HUDEP-2 (cell line): ENCODE results near the gene BABAM2.

Experiments used
- DNase-seq, 76 experiments: peaks; one replicate each; lab custom pipeline; 2025; ENCODE audit not compliant: unreplicated experiment in 76 of 76; lab: John Stamatoyannopoulos, UW

The BABAM2 gene

DNA sequence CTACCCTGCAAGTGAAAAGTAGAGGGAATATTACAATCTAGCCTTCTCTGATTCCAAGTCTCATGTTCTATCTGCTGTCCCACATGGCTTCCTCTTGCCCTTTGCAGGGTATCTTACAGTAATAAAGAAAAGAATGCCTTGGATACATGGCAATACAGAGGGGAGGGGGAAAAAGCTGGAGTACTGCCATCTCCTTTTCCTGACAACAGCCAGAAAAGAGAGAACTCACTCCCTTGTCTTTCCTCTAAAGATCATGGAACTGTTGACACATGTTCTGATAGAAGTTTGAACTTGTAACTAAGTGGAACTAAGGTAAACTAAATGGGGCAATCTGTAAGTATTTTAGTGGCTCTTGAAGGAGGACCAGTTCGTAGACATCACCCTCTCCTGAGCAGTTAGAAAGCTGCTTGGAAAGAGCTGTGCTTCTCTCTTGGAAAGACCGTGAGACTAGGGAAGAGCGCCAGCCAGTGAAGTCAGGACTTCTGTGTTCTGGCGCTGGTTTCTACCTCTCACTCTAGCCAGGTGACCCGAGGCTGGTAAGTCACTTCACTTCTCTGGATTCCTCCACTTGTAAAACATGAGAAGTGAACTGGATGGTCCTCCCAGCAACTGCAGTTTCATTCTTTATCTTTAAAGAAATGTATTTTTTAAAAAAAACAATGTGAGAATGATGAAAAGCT lies 259.8 kb downstream of the BABAM2 start:
- no peak for DNase-seq

GRCh38 chr2:28150994-28151393 lies 260.5 kb downstream of the BABAM2 start:
- no peak for DNase-seq

DNA sequence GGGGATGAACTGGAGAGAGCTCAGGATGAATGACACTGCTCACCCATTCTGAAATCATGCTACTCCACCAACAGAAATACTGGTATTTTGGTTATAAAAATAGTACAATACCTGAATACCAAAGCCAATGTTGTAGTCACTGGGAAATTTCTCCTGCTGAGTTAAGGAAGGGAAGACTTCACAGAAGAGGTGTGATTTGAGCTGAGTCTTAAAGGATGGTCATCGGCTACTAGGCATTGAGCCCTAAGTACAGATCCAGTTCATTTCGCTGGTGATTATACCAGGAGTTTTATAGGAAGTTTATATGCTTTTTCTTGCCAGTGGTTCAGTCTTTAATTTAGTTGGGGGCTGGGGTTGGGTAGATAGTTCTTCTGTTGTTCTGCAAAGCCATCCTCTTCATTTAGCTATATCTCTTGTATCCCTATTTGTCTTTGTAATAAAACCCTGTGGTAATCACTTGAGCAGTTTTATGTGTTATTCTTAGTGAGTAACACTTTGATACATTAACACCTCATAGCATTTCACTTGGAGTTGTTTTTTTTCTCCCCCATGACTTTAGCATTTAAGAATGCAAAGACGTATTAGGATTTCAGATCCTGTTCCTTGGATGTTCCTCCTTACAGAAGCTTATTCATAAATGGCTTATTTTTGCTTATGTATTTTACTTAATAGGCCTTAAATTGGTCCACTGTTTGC lies 262.2 kb downstream of the BABAM2 start:
- DNase-seq = no peak

DNA sequence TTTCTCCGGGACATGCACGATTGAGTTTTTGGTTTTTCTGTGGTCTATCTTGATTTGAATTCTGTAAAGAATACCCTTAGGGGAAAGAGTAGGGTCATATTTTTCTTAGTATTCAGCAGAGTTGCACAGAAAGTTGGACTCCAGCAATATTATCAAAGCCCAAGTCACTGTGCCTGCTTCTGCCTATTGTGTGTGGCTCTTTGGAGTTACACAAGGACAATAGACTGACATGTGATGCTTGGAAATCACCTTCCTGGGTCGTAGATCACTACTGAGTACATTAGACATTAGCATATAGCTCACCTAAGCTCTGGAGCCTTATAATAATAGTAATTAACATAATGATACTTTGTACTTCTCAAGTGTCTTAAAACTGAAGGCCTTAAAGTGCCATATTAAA lies 263.3 kb downstream of the BABAM2 start:
- DNase-seq = no peak

DNA sequence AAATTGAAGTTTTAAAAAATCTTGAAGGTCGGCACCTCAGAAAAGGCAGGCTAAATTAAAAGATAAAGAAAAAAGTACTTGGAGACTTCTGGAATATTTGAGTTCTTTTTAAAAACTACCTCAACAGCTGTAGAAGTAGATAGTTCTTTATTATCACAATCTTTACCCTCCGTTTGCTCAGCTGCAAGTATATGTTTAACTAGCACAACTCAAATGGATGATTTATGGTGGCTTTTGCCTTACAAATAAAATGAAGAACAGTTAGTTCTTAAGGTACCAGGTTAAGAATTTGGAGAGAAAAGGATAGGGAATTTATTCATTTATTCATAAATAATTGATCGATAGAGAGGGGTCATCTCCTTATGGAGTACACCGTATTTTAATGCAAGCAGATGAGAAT lies 264.6 kb downstream of the BABAM2 start:
- no peak for DNase-seq

DNA sequence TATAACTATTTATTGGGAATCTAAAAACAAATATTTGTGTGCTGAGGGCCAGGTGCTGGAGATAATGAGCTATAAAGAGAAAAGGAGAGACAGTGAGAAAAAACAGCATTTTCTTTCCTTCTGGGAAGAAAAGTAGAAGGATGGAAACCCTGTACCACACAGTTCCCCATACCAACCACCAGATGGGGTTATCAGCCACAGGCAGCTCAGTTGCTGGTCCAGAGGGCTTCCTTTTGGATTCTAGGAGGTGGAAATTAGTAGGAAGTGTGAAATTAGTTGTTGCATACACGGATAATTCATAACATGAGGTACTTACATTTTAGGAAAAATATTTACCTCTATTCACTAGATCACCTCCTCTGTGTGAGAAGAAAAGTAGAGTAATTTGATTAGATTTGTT lies 265.1 kb downstream of the BABAM2 start:
- DNase-seq = peak in 11 of 76 experiments; percentile 4 to 21 (median 7)

- no peak for DNase-seq
Observed at GRCh38 chr2:28158791-28159190, 268.3 kb downstream of the BABAM2 start.

DNA sequence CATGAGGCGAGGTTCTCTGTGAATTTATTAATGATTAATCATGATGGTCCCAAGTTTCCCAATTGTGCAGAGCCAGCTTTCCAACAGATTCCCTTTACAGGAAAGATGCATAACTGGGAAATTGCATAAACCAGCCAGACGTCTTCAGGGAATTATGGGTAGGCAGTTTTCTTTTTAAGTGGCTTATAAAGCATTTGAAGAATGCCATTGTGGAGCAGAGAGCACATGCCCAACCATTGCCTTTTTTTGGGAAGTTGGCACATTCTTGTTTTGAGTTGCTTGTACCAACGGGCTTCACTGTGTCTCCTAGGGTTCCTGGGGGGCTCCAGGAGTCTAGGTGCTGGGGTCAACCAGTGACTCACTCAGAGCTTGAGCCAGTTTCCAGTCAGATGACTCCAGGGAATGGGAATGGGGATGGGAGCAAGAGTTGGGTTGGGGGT lies 270.5 kb downstream of the BABAM2 start:
- no peak for DNase-seq

GRCh38 chr2:28161466-28161865 lies 270.9 kb downstream of the BABAM2 start:
- no peak for DNase-seq

GRCh38 chr2:28162564-28162963 lies 272.0 kb downstream of the BABAM2 start:
- DNase-seq = no peak

DNA sequence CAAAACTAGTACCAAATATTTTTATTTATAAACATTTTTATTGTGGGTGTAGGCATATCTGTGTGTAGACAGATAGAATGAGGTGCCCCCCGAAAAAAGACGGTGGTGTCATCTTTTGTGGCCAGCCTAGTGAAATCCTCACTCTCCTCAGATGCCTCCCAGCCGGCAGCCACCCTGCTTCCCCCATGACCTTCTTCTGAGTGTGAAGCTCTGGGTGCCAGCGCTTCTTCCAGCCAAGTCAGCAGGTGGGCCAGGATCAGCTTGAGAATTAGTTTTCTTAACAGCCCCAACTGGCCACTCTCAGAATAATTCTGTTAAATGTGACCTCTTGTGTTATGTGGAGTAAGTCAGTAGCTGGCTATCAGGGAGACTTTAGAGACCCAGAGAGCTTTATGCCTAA lies 272.5 kb downstream of the BABAM2 start:
- DNase-seq = no peak

GRCh38 chr2:28163627-28164279 lies 273.2 kb downstream of the BABAM2 start:
- no peak for DNase-seq

- no peak for DNase-seq
Observed at GRCh38 chr2:28164280-28164801, 273.8 kb downstream of the BABAM2 start.

DNA sequence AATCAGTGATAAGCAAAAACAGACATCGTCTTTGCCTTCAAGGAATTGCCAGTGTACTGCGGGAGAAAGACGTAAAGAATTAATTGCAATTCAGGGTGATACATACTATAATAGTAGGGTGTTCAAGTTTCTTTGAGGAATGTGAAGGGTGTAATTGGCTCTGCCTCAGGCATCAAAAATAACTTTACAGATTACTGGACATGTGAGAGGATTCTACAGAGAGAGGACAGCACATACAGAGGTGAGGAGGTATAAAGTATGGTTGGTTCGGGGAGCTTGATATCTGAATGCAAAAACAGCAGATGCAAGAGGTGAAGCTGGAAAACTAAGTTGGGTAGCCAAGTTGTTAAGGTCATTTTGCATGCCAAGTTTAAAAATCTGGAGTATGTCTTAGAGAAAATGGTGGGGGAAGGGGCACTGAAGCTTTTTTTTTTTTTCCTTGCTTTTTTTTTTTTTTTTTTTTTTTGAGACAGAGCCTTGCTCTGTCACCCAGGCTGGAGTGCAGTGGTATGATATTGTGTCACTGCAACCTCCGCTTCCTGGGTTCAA lies 274.6 kb downstream of the BABAM2 start:
- DNase-seq = no peak

GRCh38 chr2:28166956-28167355 lies 276.4 kb downstream of the BABAM2 start:
- no peak for DNase-seq

GRCh38 chr2:28168376-28168775 lies 277.8 kb downstream of the BABAM2 start:
- DNase-seq = no peak

DNA sequence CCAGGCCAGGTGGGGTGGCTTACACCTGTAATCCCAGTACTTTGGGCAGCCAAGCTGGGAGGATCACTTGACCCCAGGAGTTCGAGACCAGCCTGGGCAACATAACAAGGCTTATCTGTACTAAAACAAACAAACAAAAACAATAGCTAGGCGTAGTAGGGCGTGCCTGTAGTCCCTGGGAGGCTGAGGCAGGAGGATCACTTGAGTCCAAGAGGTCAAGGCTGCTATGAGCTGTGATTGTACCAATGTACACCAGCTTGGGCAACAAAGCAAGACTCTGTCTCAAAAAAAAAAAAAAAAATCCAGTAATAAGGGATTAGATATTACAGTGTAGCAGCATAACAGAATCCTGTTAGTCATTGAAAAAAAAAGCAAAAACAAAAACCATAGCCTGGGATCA lies 279.0 kb downstream of the BABAM2 start:
- no peak for DNase-seq

DNA sequence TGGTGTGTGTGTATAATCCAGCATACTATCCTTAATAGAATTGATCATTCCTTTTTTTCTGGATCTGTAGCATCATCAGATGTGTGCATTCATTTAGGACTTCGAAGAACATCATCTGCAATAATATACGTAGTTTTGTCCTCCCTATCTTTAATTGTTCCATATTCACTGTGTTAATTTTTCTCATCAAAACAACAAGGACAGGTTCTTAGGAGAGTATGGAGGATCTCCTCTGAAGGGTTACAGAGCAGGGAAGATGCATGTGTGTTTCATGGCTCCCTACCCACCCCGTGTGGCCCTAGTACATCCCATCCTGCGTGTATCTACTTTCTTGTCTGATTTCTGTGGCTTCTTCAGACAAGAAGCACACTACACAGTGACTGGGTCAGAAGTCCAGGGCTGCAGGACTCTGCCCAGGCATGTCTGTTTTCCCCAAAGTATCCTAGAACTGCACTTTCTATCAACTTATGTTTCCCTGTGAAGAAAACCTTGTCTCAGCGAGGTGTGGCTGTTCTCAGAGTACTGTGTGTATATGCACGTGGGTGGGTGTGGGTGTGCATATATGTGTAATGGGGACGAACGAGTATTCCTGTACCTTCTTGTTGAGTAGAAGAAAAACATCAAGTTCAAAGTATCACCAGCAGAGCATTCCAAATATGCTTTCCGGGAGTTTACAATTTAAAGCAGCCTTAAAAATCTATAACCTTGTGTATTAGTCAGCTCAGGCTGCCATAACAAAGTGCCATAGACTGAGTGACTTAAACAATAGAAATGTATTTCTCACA lies 281.8 kb downstream of the BABAM2 start:
- DNase-seq = no peak

- DNase-seq = no peak
Observed at GRCh38 chr2:28173377-28173776, 282.8 kb downstream of the BABAM2 start.

- DNase-seq = no peak
Observed at GRCh38 chr2:28174211-28174610, 283.7 kb downstream of the BABAM2 start.

DNA sequence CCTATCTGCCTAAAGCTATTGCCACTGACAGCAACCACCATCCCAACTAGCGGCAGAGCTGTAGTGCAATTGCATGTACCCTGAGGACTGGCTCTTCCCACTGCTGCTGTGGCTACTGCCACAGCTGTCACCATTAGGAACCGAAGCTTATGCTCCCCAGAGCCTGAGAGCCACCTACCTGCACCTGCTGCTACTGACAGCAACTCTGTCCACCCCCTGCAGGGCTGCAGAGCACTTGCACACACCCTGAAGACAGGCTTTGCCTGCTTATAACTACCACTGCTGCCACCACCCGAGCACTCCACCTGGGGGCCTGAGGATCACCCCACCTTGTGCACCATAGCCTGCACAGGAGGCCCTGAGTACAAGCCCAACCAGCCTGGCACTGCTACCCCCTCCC lies 284.5 kb downstream of the BABAM2 start:
- DNase-seq = no peak
